ENCODE measurements around the gene SRRM1.

SRRM1 gene

DNA sequence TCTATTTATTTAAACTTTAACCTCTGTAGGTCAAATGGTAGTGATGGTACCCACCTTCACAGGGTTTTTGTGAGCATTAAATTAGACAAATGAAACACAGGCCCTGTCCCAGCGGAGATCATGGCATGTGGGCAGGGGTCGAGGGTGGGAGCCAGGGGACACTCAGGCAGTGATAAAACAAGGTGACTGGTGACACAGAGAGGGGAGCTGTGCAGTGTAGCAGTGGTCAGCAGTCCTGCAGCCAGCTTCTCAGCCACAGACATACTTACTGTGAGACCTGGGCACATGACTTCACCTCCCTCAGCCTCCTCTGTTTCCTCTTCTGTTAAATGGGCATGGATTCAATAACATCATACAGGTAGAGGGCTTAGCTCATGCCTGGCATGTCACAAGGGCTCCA, 44.9 kb downstream of the SRRM1 start:
- H3K4me3 ChIP-seq (ENCODE audit: control insufficient read depth, low read depth, low read length): no peak overlapping the region
- TF ChIP-seq, protein P1, sequence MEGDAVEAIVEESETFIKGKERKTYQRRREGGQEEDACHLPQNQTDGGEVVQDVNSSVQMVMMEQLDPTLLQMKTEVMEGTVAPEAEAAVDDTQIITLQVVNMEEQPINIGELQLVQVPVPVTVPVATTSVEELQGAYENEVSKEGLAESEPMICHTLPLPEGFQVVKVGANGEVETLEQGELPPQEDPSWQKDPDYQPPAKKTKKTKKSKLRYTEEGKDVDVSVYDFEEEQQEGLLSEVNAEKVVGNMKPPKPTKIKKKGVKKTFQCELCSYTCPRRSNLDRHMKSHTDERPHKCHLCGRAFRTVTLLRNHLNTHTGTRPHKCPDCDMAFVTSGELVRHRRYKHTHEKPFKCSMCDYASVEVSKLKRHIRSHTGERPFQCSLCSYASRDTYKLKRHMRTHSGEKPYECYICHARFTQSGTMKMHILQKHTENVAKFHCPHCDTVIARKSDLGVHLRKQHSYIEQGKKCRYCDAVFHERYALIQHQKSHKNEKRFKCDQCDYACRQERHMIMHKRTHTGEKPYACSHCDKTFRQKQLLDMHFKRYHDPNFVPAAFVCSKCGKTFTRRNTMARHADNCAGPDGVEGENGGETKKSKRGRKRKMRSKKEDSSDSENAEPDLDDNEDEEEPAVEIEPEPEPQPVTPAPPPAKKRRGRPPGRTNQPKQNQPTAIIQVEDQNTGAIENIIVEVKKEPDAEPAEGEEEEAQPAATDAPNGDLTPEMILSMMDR (conservative IDR thresholded peaks at IDR 0.05; ENCODE audit: control insufficient read depth, insufficient read depth, low read depth, low read length): no peak
- DNase-seq (ENCODE audit: low read depth): no peak

DNA sequence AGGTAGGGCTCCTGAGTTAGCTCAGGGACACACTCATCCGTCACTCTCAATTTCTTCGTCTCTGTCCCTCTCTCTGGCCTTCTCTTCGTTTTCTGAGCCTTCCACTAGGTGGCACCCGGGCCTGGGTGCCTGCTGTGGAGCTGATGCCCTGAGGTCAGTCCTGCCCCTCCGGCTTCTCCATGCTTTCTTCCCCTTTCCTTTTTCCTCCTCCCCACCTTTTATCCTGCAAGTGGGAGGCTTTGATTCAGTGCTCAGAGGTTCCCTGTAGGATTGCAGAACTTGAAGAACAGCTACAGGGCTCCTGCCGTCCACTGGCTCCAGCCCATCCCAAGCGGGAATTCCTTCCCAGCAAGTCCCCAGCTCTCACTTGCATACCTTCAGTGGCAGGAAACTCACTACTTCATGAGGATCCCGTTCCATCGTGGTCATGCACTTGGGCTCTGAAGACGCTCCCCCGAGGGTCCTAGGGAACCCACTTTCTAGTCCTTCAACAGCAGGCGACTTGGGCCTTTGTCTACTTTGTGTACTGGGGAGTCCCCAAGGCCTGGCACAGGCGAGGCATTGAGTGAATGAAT, 45.6 kb downstream of the SRRM1 start:
- TF ChIP-seq, protein P1 (conservative IDR thresholded peaks at IDR 0.05; ENCODE audit: control insufficient read depth, insufficient read depth, low read depth, low read length): peak; percentile 96
- H3K4me3 ChIP-seq (ENCODE audit: control insufficient read depth, low read depth, low read length): no peak overlapping the region
- DNase-seq (ENCODE audit: low read depth): peak; percentile 70

DNA sequence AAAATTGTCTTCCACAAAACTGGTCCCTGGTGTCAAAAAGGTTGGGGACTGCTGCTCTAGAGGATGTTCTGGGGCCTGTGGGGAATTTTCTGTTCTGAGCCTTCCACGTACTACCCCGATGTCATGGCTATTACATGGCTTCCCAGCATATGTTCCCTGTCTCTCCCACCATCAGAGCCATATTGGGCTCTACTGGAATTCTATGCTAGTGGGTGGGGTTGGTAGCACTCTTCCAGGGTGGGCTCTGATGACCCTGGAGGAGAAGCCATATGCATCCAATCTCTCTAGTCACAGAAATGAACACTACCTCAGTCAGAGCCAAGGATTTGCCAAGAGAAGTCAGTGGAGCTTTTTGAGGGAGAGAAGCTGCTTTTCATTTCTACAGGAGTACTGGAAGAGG, 47.9 kb downstream of the SRRM1 start:
- no peak overlapping the region for H3K4me3 ChIP-seq (ENCODE audit: control insufficient read depth, low read depth, low read length)
- DNase-seq (ENCODE audit: low read depth): no peak
- TF ChIP-seq, protein P1 (conservative IDR thresholded peaks at IDR 0.05; ENCODE audit: control insufficient read depth, insufficient read depth, low read depth, low read length): no peak

DNA sequence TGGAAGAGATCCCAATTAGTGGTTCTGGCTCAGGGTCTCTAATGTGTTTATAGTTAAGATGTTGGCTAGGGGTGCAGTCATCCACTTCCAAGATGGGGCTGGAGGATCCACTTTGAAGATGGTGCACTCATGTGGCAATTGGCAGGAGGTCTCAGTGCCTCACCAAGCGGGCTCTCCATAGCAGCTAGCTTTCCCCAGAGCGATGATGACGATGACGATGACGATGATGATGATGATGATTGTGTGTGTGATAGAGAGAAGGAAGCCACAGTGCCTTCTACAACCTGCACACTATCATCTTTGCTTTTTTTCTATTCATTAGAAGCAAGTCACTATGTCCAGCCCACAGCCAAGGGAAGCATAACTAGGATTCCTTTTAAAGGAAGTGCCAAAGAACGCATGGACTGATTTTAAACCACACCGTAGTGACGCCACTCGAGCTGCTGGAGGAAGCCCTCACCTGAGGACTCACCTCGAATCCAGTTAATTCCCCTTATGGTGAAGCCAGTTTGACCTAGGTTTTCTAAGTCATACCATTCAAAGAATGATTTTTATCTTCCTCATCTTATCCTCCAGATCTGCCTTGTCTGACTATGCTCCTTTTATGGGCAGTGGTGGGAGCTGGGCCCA, 49.4 kb downstream of the SRRM1 start:
- no peak overlapping the region for H3K4me3 ChIP-seq (ENCODE audit: control insufficient read depth, low read depth, low read length)
- no peak for DNase-seq (ENCODE audit: low read depth)
- TF ChIP-seq, protein P1 (conservative IDR thresholded peaks at IDR 0.05; ENCODE audit: control insufficient read depth, insufficient read depth, low read depth, low read length): no peak

DNA sequence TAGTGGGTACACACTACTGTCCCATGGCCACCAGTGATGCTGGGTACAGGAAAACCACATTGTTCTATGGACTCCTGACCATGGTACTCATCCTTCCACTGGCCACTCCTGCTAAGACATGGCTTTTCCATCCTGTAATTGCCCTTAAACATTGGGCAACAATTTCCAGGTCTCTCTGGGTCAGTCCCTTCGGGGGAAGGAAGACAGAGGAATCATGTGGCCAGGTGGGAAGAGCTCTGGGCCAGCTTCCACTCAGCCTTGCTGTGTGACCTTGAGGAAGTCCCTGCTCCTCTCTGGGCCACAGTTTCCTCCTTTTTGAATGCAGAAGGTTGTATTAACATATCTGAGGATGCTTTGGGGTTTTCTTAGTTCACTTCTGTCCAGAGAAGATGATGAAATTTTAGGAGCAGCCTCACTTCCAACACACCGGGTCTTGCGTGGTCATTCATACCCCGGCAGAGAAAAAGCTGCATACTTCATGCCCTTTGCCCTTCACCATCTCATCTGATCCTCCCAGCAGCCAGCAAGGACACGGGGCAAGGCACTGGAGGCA, 50.8 kb downstream of the SRRM1 start:
- DNase-seq (ENCODE audit: low read depth): peak; percentile 12
- TF ChIP-seq, protein P1 (conservative IDR thresholded peaks at IDR 0.05; ENCODE audit: control insufficient read depth, insufficient read depth, low read depth, low read length): no peak
- H3K4me3 ChIP-seq (ENCODE audit: control insufficient read depth, low read depth, low read length): no peak overlapping the region

DNA sequence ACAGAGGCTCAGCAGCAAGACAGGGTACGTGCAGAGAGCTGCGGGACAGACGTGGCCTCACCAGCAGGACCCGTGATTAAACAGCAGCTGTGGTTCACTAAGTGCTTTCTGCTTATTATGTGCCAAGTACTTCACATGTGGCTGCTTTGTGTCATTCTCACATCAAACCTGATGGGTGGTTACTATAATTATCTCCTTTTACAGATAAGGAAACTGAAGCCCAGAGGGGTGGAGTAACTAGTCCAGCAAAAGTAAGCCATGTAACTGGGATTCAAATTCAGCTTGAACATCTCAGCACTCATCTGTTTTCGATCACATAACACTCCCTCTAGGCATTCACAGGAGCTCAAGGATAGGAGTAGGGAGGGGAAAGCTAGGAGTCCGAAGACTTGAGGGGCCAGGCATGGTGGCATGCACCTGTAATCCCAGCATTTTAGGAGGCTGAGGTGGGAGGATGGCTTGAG, 51.3 kb downstream of the SRRM1 start:
- peak; percentile 62 for DNase-seq (ENCODE audit: low read depth)
- TF ChIP-seq, protein P1 (conservative IDR thresholded peaks at IDR 0.05; ENCODE audit: control insufficient read depth, insufficient read depth, low read depth, low read length): no peak
- H3K4me3 ChIP-seq (ENCODE audit: control insufficient read depth, low read depth, low read length): no peak overlapping the region
